Activated naive CD8-positive, alpha-beta T cell treated with anti-CD3 and anti-CD28 coated beads, Interleukin-2, amount 50 U/mL, for 24 hours (primary cell): ENCODE results near the gene FTCDNL1.

Source experiments
- ATAC-seq: fragments of 150-1000 bp; cut with Tn5 transposase; one replicate; pipeline ENCODE4 v1.10.0; 2021
- DNase-seq: peaks from one replicate; pipeline ENCODE4 v3.0.0; 2021
- H3K27ac Mint-ChIP-seq: one replicate; pipeline ENCODE4 v1.8.0; 2021; ENCODE audit warnings: mild to moderate bottlenecking, mixed read lengths
- H3K27me3 Mint-ChIP-seq: one replicate; pipeline ENCODE4 v1.8.0; 2021; ENCODE audit warnings: mixed read lengths
- H3K36me3 Mint-ChIP-seq: one replicate; pipeline ENCODE4 v1.8.0; 2021; ENCODE audit warnings: low read depth, mixed read lengths
- H3K4me1 Mint-ChIP-seq: one replicate; pipeline ENCODE4 v1.8.0; 2021; ENCODE audit warnings: mixed read lengths
- H3K4me3 Mint-ChIP-seq: one replicate; pipeline ENCODE4 v1.8.0; 2021; ENCODE audit warnings: mild to moderate bottlenecking, moderate library complexity, mixed read lengths
- H3K9me3 Mint-ChIP-seq: one replicate; pipeline ENCODE4 v1.8.0; 2021; ENCODE audit warnings: mixed read lengths

Gene FTCDNL1

GRCh38 chr2:199716807-199717586, 134.0 kb downstream of the FTCDNL1 start:
- H3K27me3 Mint-ChIP-seq: no peaks in the 10 kb centered on the region
- H3K4me1 Mint-ChIP-seq: no peaks in the 10 kb centered on the region
- no peaks in the 10 kb centered on the region for H3K9me3 Mint-ChIP-seq
- H3K4me3 Mint-ChIP-seq: no peak overlapping the region
- H3K27ac Mint-ChIP-seq: no peak overlapping the region
- no peak for DNase-seq
- ATAC-seq: no peak
- no peaks in the 10 kb centered on the region for H3K36me3 Mint-ChIP-seq

GRCh38 chr2:199713746-199714145, 137.2 kb downstream of the FTCDNL1 start:
- H3K27ac Mint-ChIP-seq: no peak overlapping the region
- no peaks in the 10 kb centered on the region for H3K36me3 Mint-ChIP-seq
- no peak overlapping the region for H3K4me3 Mint-ChIP-seq
- H3K27me3 Mint-ChIP-seq: peaks cover 2% of the 10 kb centered on the region
- ATAC-seq (no peak), DNase-seq (no peak)
- H3K9me3 Mint-ChIP-seq: no peaks in the 10 kb centered on the region
- no peaks in the 10 kb centered on the region for H3K4me1 Mint-ChIP-seq

GRCh38 chr2:199710551-199710950, 140.4 kb downstream of the FTCDNL1 start:
- Mint-ChIP-seq H3K36me3 (peaks cover 1% of the 10 kb centered on the region), H3K27me3 (peaks cover 2% of the 10 kb centered on the region), H3K27ac (no peak overlapping the region), H3K4me3 (no peak overlapping the region), H3K4me1 (no peaks in the 10 kb centered on the region), H3K9me3 (peaks cover 10% of the 10 kb centered on the region)
- ATAC-seq: no peak
- no peak for DNase-seq
